Immature natural killer cell (primary cell): Measurements from ENCODE around the gene UBAP1. TPM values are rescaled to one million over a fixed set of nuclear protein-coding genes. Genes with fewer than 3 reads are reported as not detected.
A peak's percentile ranks its signal among the peaks of the same experiment; 100 is the strongest.

Experiments used
- DNase-seq, 3 donors: peaks; one replicate each; pipeline ENCODE4 v3.0.0; 2022; ENCODE audit warnings: mixed read lengths in 1 of 3
- H3K27ac Mint-ChIP-seq, 6 donors: one replicate each; pipeline ENCODE4 v1.8.0; 2020; ENCODE audit warnings: mixed read lengths in 6 of 6, mild to moderate bottlenecking in 5 of 6, inconsistent platforms in 4 of 6, moderate library complexity in 3 of 6
- H3K27me3 Mint-ChIP-seq, 3 donors: one replicate each; pipeline ENCODE4 v1.8.0; 2020 to 2021; ENCODE audit warnings: low read depth in 3 of 3, mild to moderate bottlenecking in 3 of 3, mixed read lengths in 3 of 3, moderate library complexity in 3 of 3, inconsistent platforms in 1 of 3
- H3K36me3 Mint-ChIP-seq, 3 donors: one replicate each; pipeline ENCODE4 v1.8.0; 2020; ENCODE audit warnings: mixed read lengths in 3 of 3, inconsistent platforms in 2 of 3, mild to moderate bottlenecking in 2 of 3
- H3K4me1 Mint-ChIP-seq, 2 donors: one replicate each; pipeline ENCODE4 v1.8.0; 2020; ENCODE audit warnings: inconsistent platforms in 2 of 2, mild to moderate bottlenecking in 2 of 2, mixed read lengths in 2 of 2, moderate library complexity in 1 of 2
- H3K4me3 Mint-ChIP-seq, 5 donors: one replicate each; pipeline ENCODE4 v1.8.0; 2020; ENCODE audit warnings: mild to moderate bottlenecking in 5 of 5, mixed read lengths in 5 of 5, inconsistent platforms in 3 of 5, moderate library complexity in 3 of 5
- H3K9me3 Mint-ChIP-seq, 6 donors: one replicate each; pipeline ENCODE4 v1.8.0; 2020; ENCODE audit warnings: mild to moderate bottlenecking in 6 of 6, mixed read lengths in 6 of 6, inconsistent platforms in 4 of 6, moderate library complexity in 3 of 6
- polyA plus RNA-seq, 3 donors: library from polyadenylated mRNA; unstranded; fragments of 300-500 nt; fragmentation: Illumina TruSeq; gene quantifications; one replicate each; pipeline ENCODE4 v1.2.3, GENCODE V29; 2021

The UBAP1 gene
- polyA plus RNA-seq, 3 donors from 2014 or later, result 37.8 to 44.7 (median 43.5) TPM

DNA sequence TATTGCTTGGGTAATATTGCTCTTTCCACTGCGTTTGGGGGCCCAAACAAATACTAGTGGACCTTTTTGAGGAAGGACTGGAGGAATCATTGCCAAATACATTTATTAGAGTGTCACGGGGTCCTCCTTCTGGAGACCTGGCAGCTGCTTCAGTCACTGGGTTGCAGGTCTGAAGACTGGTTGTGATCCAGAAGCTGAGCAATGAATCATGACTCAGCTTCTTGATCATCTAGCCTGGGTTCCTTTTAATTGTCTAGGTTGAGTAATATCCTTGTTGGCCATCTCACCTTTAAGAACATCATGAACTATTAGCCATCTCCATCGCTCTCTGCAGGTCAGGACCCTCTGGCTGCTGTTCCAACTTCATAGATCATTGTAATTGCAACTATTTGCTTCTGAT, 15.4 kb upstream of the UBAP1 start:
- no peak overlapping the region for H3K4me3 Mint-ChIP-seq
- no peaks in the 10 kb centered on the region for H3K9me3 Mint-ChIP-seq
- H3K27ac Mint-ChIP-seq, result no peak overlapping the region
- H3K27me3 Mint-ChIP-seq, result peaks cover 0 to 3% (median 2%) of the 10 kb centered on the region in 3 donors
- H3K4me1 Mint-ChIP-seq, result peaks cover 0 to 7% of the 10 kb centered on the region in 2 donors
- H3K36me3 Mint-ChIP-seq, result no peaks in the 10 kb centered on the region
- no peak for DNase-seq

DNA sequence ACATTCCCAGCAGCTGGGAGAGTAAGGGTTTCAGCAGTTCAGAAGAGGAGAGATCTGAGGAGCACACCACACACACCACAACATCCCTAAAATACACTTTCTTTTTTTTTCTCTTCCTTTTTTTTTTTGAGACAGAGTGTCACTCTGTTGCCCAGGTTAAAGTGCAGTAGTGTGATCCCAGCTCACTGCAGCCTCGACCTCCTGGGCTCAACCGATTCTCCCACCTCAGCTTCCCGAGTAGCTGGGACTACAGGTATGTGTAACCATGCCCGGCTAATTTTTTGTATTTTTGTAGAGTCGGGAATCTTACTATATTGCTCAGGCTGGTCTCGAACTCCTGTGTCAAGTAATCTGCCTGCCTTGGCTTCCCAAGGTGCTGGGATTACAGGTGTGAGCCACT, 9.7 kb upstream of the UBAP1 start:
- H3K9me3 Mint-ChIP-seq, result no peaks in the 10 kb centered on the region

DNA sequence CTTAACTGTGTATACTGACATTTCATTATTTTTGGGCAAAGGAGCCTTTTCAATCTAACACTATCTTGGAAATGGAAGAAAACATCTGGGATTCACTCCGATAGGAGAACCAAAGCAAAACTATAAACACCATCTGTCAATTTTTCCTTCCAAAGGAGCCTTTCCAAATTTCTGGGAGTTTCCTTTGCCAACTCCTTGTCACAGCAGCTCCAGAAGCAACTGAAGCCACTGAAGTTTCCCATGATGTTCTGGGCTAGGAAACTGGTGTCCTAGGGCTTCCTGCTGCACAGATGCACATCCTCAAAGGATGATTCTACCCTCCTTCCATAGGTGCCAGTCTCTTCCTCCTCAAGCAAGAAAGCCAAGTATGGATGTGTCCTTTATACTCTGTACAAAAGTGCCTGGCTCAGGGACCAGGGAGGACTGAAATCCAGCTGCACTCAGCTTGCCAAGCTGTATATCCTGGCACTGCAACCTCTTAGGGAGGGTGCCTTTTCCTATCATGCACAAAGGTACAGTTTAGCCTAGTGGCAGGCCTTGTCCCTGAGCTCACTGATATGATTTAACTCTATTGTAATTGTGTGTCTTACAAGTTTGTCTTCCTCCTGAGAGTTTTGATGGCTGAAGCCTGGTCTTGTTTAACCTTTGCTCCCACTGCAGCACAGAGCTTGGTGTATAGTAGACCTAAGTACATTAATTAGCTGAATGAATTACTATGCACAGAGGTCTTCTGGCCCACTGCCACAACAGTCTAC, 8.4 kb upstream of the UBAP1 start:
- H3K4me3 Mint-ChIP-seq, result no peak overlapping the region
- H3K36me3 Mint-ChIP-seq, result no peaks in the 10 kb centered on the region
- peaks cover 6% of the 10 kb centered on the region in 2 donors for H3K4me1 Mint-ChIP-seq
- DNase-seq, result no peak
- H3K27ac Mint-ChIP-seq, result peak overlapping the region in 1 of 6 donors; percentile 32
- no peaks in the 10 kb centered on the region for H3K9me3 Mint-ChIP-seq
- peaks cover 0 to 3% (median 2%) of the 10 kb centered on the region in 3 donors for H3K27me3 Mint-ChIP-seq

More for the DNA sequence above, 9.7 kb upstream of the UBAP1 start:
- Mint-ChIP-seq H3K36me3 (no peaks in the 10 kb centered on the region), H3K4me1 (peaks cover 6% of the 10 kb centered on the region in 2 donors), H3K27me3 (peaks cover 0 to 2% (median 0%) of the 10 kb centered on the region in 3 donors), H3K4me3 (no peak overlapping the region), H3K27ac (no peak overlapping the region)
- DNase-seq, result no peak

DNA sequence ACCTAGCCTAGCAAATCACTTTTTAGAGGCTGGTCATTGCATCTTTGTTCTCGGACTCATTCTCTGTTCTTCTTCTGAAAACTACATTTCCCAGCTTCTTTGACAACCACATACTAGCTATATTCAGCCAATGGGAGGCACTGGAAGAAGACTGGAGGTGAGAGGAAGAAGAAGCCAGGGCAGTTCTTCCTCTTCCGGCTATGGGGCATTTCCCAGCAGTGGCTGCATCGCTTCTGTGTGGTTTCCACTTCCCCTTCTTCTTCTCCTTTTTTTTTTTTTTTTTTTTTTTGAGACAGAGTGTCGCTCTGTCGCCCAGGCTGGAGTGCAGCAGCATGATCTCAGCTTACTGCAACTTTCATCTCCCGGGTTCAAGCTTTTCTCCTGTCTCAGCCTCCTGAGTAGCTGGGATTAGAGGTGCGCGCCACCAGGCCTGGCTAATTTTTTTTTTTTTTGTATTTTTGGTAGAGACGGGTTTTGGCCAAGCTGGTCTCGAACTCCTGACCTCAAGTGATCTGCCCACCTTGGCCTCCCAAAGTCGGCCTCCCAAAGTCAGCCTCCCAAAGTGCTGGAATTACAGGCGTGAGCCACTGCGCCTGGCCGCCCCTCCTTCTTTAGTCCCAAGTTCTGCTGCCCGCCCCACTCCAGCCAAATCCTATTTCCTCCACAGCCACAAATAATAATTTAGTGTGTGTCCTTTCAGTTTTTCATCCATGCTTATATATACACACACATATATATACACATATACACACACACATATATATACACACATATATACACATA, 6.9 kb upstream of the UBAP1 start:
- Mint-ChIP-seq H3K27ac (no peak overlapping the region), H3K9me3 (peaks cover 0 to 2% (median 0%) of the 10 kb centered on the region in 6 donors), H3K27me3 (peaks cover 0 to 3% (median 2%) of the 10 kb centered on the region in 3 donors), H3K36me3 (no peaks in the 10 kb centered on the region), H3K4me1 (peaks cover 6% of the 10 kb centered on the region in 2 donors), H3K4me3 (peak overlapping the region in 4 of 5 donors; percentile 23 to 74 (median 68))
- DNase-seq, result no peak

DNA sequence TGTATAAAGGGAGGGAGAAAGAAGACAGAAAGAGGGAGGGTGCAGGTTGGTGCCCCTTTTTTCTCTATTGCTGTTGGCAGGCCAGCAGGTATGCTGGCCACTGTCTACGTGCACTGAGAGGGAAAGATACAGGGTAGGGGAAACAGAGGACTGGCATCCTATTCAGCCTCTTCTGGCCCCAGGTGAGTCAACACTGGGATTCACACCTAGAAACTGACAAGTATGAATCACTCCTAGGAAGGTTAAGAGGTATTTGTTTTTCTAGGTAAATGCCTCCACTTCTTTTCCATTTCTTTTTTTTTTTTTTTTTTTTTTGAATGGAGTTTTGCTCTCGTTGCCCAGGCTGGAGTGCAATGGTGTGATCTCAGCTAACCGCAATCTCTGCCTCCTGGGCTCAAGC, 2.8 kb upstream of the UBAP1 start:
- Mint-ChIP-seq H3K27me3 (peaks cover 2 to 7% (median 4%) of the 10 kb centered on the region in 3 donors), H3K27ac (no peak overlapping the region), H3K4me1 (peaks cover 28 to 32% of the 10 kb centered on the region in 2 donors), H3K4me3 (peak overlapping the region in 2 of 5 donors; percentile 18 to 25), H3K36me3 (no peaks in the 10 kb centered on the region), H3K9me3 (peaks cover 0 to 2% (median 0%) of the 10 kb centered on the region in 6 donors)
- DNase-seq, result no peak

DNA sequence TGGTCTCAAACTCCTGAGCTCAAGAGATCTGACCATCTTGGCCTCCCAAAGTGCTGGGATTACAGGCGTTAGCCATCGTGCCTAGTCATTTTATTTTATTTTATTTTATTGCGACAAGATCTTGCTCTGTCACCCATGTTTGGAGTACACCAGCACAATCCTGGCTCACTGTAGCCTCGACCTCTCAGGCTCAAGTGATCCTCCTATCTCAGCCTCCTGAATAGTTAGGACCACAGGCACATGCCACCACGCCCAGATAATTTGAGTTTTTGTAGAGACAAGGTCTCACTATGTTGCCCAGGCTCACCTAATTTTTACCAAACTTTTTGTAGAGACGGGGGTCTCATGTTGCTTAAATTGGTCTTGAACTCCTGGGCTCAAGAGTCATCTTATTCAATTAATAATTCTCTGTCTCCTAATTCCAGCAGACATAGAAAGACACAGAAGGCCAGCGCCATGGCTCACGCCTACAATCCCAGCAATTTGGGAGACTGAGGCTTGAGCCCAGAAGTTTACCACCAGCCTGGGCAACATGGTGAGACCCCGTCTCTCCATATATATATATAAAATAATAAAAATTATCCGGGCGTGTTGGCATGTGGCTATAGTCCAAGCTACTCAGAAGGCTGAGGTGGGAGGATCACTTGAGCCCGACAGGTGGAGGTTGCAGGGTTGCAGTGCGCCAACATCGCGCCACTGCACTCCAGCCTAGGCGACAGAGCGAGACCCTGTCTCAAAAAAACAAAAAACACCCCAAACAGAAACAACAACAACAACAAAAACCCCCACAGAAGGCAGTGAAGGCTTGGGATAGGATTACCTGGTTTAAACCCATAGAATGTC, 1.0 kb upstream of the UBAP1 start:
- peak overlapping the region; percentile 90 to 99 (median 96) for H3K4me3 Mint-ChIP-seq
- no peaks in the 10 kb centered on the region for H3K36me3 Mint-ChIP-seq
- H3K27ac Mint-ChIP-seq, result peak overlapping the region; percentile 90 to 100 (median 98)
- peaks cover 24 to 26% of the 10 kb centered on the region in 2 donors for H3K4me1 Mint-ChIP-seq
- H3K9me3 Mint-ChIP-seq, result peaks cover 0 to 2% (median 0%) of the 10 kb centered on the region in 6 donors
- no peak for DNase-seq
- peaks cover 2 to 11% (median 4%) of the 10 kb centered on the region in 3 donors for H3K27me3 Mint-ChIP-seq

DNA sequence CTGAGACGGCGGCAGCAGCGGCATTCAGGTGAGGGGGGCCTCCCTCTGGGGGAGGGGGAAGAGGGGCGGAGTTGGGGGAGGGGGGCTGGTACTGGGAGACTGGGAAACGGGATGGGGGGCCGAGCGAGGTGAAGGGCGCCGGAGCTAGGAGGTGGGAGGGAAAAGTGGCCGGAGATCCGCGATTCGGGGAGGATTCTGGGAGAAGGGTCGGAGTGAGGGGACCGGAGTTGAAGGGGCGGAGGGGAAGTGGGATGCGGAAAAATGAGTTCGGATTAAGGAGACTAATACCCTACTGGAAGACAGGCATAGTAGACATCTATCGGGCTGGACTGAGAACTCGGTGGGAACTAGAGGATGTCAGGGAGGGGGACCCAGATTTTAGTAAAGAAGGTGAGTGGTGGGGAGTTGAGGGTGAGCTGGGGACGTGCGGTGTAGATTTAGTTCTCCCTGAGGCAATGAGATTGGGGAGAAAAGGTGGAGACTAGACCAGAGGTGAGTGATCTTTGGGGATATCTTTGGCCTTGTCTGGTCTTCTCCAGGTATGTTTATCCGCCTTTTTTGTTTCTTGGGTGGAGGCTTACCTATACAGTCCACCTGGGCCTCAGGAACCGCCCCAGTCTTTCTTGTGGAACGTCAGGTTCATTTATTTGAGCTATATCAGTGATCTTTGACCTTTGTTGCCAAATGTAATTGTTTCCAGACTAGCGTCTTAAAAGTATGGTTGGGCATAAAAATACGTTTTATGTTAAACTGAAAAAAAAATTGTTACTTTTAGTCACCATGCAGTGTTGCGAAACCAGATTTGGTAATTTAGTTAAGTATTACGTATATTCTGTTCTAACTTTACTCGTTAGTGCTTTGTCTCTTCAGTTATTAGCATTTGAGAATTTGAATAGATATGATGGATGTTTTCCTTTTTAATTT, 632 bp downstream of the UBAP1 start:
- Mint-ChIP-seq H3K27ac (peak overlapping the region; percentile 90 to 100 (median 98)), H3K36me3 (no peaks in the 10 kb centered on the region), H3K4me1 (peaks cover 25 to 26% of the 10 kb centered on the region in 2 donors), H3K27me3 (peaks cover 2 to 11% (median 6%) of the 10 kb centered on the region in 3 donors), H3K4me3 (peak overlapping the region; percentile 90 to 99 (median 96)), H3K9me3 (peaks cover 0 to 2% (median 0%) of the 10 kb centered on the region in 6 donors)
- DNase-seq, result peak in 1 of 3 donors; percentile 9

DNA sequence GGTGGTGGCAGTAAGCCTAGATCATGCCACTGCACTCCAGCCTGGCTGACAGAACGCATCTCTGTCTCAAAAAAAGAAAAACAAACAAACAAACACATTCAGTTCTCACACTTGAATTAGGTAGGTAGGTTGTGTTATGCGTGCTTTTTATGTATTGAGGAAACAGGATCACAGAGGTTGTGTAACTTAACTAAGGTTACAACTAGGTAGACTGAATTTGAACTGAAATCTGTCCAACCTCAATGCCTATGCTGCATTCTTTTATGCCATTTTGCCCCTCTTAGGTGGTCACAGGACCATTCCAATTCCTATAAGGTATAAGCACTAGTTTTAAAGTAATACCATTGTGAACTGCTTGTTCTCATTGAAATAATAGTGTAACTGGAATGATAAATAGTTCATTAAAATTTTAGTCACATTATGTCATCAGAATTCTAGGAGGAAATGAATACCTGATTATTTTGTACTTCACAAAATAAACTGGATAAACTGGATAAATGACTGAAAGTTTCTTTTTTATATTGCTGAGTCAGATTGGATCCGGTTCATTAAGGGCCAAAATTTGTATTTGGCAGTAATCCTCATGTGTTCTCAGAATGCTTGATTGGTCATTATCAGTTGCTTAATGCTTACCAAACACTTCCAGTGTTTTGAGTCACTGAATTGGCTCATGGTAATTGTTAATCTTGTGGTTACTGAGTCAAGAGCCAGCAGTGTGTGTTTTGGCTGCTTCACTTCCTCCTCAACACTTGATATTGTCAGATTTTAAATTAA, 7.1 kb downstream of the UBAP1 start:
- Mint-ChIP-seq H3K9me3 (no peaks in the 10 kb centered on the region), H3K4me3 (peak overlapping the region; percentile 34 to 58 (median 48)), H3K27me3 (peaks cover 0 to 6% (median 2%) of the 10 kb centered on the region in 3 donors), H3K4me1 (peaks cover 37 to 52% of the 10 kb centered on the region in 2 donors), H3K36me3 (no peaks in the 10 kb centered on the region), H3K27ac (peak overlapping the region; percentile 46 to 72 (median 64))
- peak; percentile 45 to 48 (median 47) for DNase-seq

DNA sequence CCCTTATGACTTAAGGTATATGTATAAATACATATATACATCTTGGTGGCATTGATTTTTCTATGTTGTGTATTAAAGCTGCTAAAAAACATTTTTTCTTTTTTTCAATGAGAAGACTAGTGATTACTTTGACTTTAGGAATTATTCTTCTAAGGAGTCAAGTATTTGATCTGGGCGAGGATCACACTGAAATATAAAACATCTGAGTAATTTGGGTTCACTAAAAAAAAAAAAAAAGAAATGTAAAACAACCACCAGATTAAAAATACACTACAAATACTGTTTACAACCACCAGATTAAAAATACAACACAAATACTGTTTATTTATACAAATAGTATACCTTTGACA, 9.0 kb downstream of the UBAP1 start:
- H3K9me3 Mint-ChIP-seq, result no peaks in the 10 kb centered on the region
- peaks cover 0 to 3% (median 2%) of the 10 kb centered on the region in 3 donors for H3K27me3 Mint-ChIP-seq
- H3K4me1 Mint-ChIP-seq, result peaks cover 48 to 70% of the 10 kb centered on the region in 2 donors
- H3K27ac Mint-ChIP-seq, result peak overlapping the region in 3 of 6 donors; percentile 1 to 72 (median 57)
- H3K4me3 Mint-ChIP-seq, result no peak overlapping the region
- H3K36me3 Mint-ChIP-seq, result no peaks in the 10 kb centered on the region
- DNase-seq, result no peak

DNA sequence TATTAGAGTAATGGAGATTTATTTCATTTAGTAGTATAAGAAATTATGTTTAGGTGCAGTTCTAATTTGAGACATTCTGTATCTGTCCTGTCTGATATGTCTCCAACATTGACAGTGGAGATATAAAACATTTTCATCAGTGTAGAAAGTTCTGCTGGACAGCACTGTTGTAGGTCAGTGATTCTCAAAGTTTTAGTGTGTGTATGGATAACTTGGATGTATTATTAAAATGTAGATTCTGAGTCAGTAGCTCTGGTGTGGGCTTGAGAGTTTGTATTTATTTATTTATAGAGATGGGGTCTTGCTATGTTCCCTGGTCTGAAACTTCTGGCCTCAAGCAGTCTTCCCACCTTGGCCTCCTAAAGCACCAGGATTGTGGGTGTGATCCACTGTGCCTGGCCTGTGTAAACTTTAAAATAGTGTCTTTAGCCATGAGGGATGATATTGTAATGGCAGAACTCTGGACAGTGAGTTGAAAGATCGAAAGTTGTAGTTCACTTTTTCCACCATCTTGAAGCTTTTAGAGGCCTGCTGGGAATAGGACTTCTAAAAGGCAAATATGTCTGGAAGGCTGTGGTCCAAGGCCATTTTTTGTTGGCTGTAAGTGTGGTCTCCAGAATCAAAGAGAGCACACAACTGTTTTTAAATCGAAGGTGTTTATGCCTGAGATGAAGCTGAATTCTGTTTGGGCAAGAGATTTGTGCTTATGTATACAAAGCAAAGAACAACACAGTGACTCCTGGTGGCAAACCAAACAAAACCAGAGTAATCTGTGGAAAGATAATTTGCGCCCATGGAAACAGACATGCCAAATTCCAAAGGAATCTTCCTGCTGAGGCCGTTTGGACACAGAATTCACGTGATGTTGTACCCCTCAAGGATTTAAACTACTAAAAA, 12.4 kb downstream of the UBAP1 start:
- Mint-ChIP-seq H3K4me3 (peak overlapping the region in 3 of 5 donors; percentile 17 to 46 (median 38)), H3K9me3 (no peaks in the 10 kb centered on the region), H3K27ac (peak overlapping the region in 5 of 6 donors; percentile 1 to 79 (median 69)), H3K27me3 (peaks cover 0 to 2% (median 2%) of the 10 kb centered on the region in 3 donors), H3K36me3 (no peaks in the 10 kb centered on the region), H3K4me1 (peaks cover 60 to 85% of the 10 kb centered on the region in 2 donors)
- no peak for DNase-seq

DNA sequence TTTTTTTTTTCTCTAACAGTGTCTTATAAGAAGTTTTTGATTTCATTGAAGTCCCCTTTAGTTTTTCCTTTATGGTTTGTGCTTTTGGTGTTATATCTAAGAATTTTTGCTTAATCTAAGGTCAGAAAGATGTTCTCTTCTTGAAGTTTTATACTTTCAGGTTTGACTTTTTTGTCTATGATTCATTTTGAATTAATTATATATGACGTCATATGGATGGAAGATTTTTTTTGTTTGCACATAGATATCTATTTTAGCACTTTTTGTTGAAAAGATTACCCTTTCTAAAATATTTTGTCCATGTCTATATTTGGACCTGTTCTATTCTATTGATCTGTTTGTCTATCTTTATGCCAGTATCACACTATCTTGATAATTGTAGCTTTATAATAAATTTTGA, 16.3 kb downstream of the UBAP1 start:
- Mint-ChIP-seq H3K36me3 (peaks cover 4 to 12% (median 8%) of the 10 kb centered on the region in 3 donors), H3K4me3 (peak overlapping the region in 1 of 5 donors; percentile 12), H3K27me3 (peaks cover 0 to 3% (median 2%) of the 10 kb centered on the region in 3 donors), H3K27ac (peak overlapping the region in 5 of 6 donors; percentile 76 to 90 (median 81)), H3K9me3 (no peaks in the 10 kb centered on the region), H3K4me1 (peaks cover 63 to 80% of the 10 kb centered on the region in 2 donors)
- no peak for DNase-seq
